H1 (cell line): ENCODE measurements around the gene MUC7. TPM values are rescaled to one million over a fixed set of nuclear protein-coding genes. Genes with fewer than 3 reads are reported as not detected.

ENCODE experiments used
- CTCF ChIA-PET: fragments of 300-600 bp; sonication (Branson Sonifier 250); formaldehyde crosslinking; loops from one replicate; lab custom pipeline; 2021; ENCODE audit not compliant: partially characterized antibody; lab: Charles Lee
- POLR2A ChIA-PET: fragments of 300-600 bp; sonication (Branson Sonifier 250); formaldehyde crosslinking; loops from one replicate; lab custom pipeline; 2021; ENCODE audit warnings: inconsistent platforms; ENCODE audit not compliant: partially characterized antibody; lab: Charles Lee
- DNase-seq, 2 experiments: peaks; one replicate each; pipeline versions ENCODE4 v3.0.0 to v3.0.0-alpha.2; 2010 to 2022; ENCODE audit warnings: low spot score in 2 of 2, low read depth in 1 of 2, mixed read lengths in 1 of 2
- FAIRE-seq: peaks from 2 replicates; lab custom pipeline; 2011; peaks lifted over from hg19 to GRCh38; lab: Jason Lieb, UNC
- H2AFZ ChIP-seq: 2 replicates; pipeline ENCODE4 v1.8.1; 2012; ENCODE audit warnings: low read length, inconsistent platforms
- H2AK5ac ChIP-seq: 2 replicates; pipeline ENCODE4 v1.6.1; 2013; ENCODE audit warnings: low read depth, low read length
- H2BK120ac ChIP-seq: replicated peaks from 2 replicates; pipeline ENCODE3; 2013; ENCODE audit warnings: low read depth, low read length, inconsistent platforms
- H2BK12ac ChIP-seq: 2 replicates; pipeline ENCODE4 v1.6.1; 2013; ENCODE audit warnings: low read depth, low read length
- H2BK15ac ChIP-seq: 2 replicates; pipeline ENCODE4 v1.6.1; 2013; ENCODE audit warnings: low read length
- H2BK20ac ChIP-seq: 2 replicates; pipeline ENCODE4 v1.6.1; 2013; ENCODE audit warnings: low read length
- H2BK5ac ChIP-seq: 2 replicates; pipeline ENCODE4 v1.6.1; 2013; ENCODE audit warnings: low read depth, low read length
- H3K14ac ChIP-seq: 2 replicates; pipeline ENCODE4 v1.6.1; 2013; ENCODE audit warnings: inconsistent platforms; ENCODE audit not compliant: insufficient read length
- H3K18ac ChIP-seq: 2 replicates; pipeline ENCODE4 v1.6.1; 2013; ENCODE audit warnings: low read length; ENCODE audit errors: extremely low read depth
- H3K23ac ChIP-seq: 2 replicates; pipeline ENCODE4 v1.6.1; 2013; ENCODE audit warnings: inconsistent platforms; ENCODE audit not compliant: insufficient read length
- H3K23me2 ChIP-seq: 2 replicates; pipeline ENCODE4 v1.6.1; 2013; ENCODE audit warnings: low read depth, low read length
- H3K27ac ChIP-seq: 2 replicates; pipeline ENCODE4 v1.6.1; 2011; ENCODE audit warnings: low read depth, low read length, inconsistent platforms
- H3K27me3 ChIP-seq, 4 experiments: replicated peaks in 1 of 4; 1 replicate in 1 of 4; 2 replicates in 3 of 4; pipeline versions ENCODE4 v1.6.1 to v1.8.1; 2011 to 2013; ENCODE audit warnings: low read length in 3 of 4, mild to moderate bottlenecking in 3 of 4, inconsistent platforms in 2 of 4, mixed read lengths in 2 of 4, moderate library complexity in 1 of 4; ENCODE audit not compliant: control insufficient read depth in 3 of 4, insufficient read depth in 3 of 4; ENCODE audit errors: extremely low read depth in 1 of 4
- H3K36me3 ChIP-seq, 4 experiments: 2 replicates each; pipeline versions ENCODE4 v1.6.1 to v1.8.1; 2011 to 2013; ENCODE audit warnings: mild to moderate bottlenecking in 4 of 4, low read length in 3 of 4, moderate library complexity in 2 of 4, control low read depth in 1 of 4, inconsistent platforms in 1 of 4; ENCODE audit not compliant: insufficient read depth in 4 of 4, control insufficient read depth in 2 of 4
- H3K4ac ChIP-seq: replicated peaks from 2 replicates; pipeline ENCODE3; 2013; ENCODE audit warnings: low read length, low read depth, mixed read lengths, inconsistent platforms; ENCODE audit not compliant: insufficient read length
- H3K4me1 ChIP-seq, 4 experiments: replicated peaks in 1 of 4; 1 replicate in 1 of 4; 2 replicates in 3 of 4; pipeline versions ENCODE4 v1.6.1 to v1.8.1; 2011 to 2013; ENCODE audit warnings: low read length in 3 of 4, inconsistent platforms in 2 of 4, mixed read lengths in 1 of 4; ENCODE audit not compliant: insufficient read depth in 4 of 4, control insufficient read depth in 3 of 4
- H3K4me2 ChIP-seq, 2 experiments: 2 replicates each; pipeline versions ENCODE4 v1.6.1 to v1.8.1; 2011 to 2013; ENCODE audit warnings: low read depth in 2 of 2, low read length in 2 of 2, control low read depth in 1 of 2, inconsistent platforms in 1 of 2, mild to moderate bottlenecking in 1 of 2; ENCODE audit not compliant: insufficient read depth in 1 of 2
- H3K4me3 ChIP-seq, 4 experiments: fragments of 200-600, 300-600 bp in 1 of 4; sonication (generic), shearing (Covaris generic), sonication (Bioruptor Twin) in 1 of 4; 2 replicates each; pipeline versions ENCODE4 v1.5.1 to v1.8.1; 2011 to 2016; ENCODE audit warnings: low read length in 4 of 4, low read depth in 3 of 4, control low read depth in 2 of 4, inconsistent platforms in 2 of 4, mild to moderate bottlenecking in 2 of 4, mixed read lengths in 1 of 4, moderate library complexity in 1 of 4; ENCODE audit not compliant: insufficient read depth in 2 of 4; ENCODE audit errors: extremely low read depth in 1 of 4
- H3K56ac ChIP-seq: replicated peaks from 2 replicates; pipeline ENCODE3; 2013; ENCODE audit warnings: low read depth, mild to moderate bottlenecking, mixed read lengths, low read length, inconsistent platforms; ENCODE audit not compliant: insufficient read length
- H3K79me1 ChIP-seq: 2 replicates; pipeline ENCODE4 v1.6.1; 2013; ENCODE audit warnings: low read depth, low read length, control low read depth
- H3K79me2 ChIP-seq, 2 experiments: 2 replicates each; pipeline versions ENCODE4 v1.6.1 to v1.8.1; 2012 to 2013; ENCODE audit warnings: low read length in 2 of 2, mild to moderate bottlenecking in 2 of 2, inconsistent platforms in 1 of 2; ENCODE audit not compliant: insufficient read depth in 2 of 2, control insufficient read depth in 1 of 2
- H3K9ac ChIP-seq, 4 experiments: replicated peaks in 1 of 4; 1 replicate in 1 of 4; 2 replicates in 3 of 4; pipeline versions ENCODE4 v1.6.1 to v1.8.1; 2011 to 2013; ENCODE audit warnings: low read depth in 3 of 4, low read length in 3 of 4, control low read depth in 2 of 4, mild to moderate bottlenecking in 2 of 4, moderate library complexity in 2 of 4, inconsistent platforms in 1 of 4; ENCODE audit errors: extremely low read depth in 1 of 4
- H3K9me3 ChIP-seq, 2 experiments: 2 replicates each; pipeline versions ENCODE4 v1.6.1 to v1.8.1; 2012 to 2013; ENCODE audit warnings: mild to moderate bottlenecking in 2 of 2, moderate library complexity in 2 of 2, control low read depth in 1 of 2, inconsistent platforms in 1 of 2, low read depth in 1 of 2, low read length in 1 of 2, mixed read lengths in 1 of 2; ENCODE audit not compliant: insufficient read depth in 2 of 2
- H4K20me1 ChIP-seq, 2 experiments: replicated peaks in 1 of 2; 2 replicates each; pipeline versions ENCODE3 to v1.8.1; 2011 to 2013; ENCODE audit warnings: inconsistent platforms in 2 of 2, low read length in 2 of 2, mild to moderate bottlenecking in 1 of 2; ENCODE audit not compliant: insufficient read depth in 2 of 2, control insufficient read depth in 1 of 2
- H4K5ac ChIP-seq: 2 replicates; pipeline ENCODE4 v1.6.1; 2013; ENCODE audit warnings: low read length, low read depth, mixed read lengths, inconsistent platforms; ENCODE audit not compliant: insufficient read length
- H4K8ac ChIP-seq: 2 replicates; pipeline ENCODE4 v1.8.0; 2013; ENCODE audit warnings: mild to moderate bottlenecking, moderate library complexity, low read length, inconsistent platforms; ENCODE audit not compliant: insufficient read depth; ENCODE audit errors: extremely low read depth
- H4K91ac ChIP-seq: replicated peaks from 2 replicates; pipeline ENCODE3; 2013; ENCODE audit warnings: low read length, mixed read lengths, inconsistent platforms; ENCODE audit not compliant: insufficient read length
- CTCF ChIP-seq, 3 experiments: IDR thresholded peaks; 1 replicate in 2 of 3; 2 replicates in 1 of 3; pipeline versions ENCODE4 v1.5.1 to v1.6.1; 2011; ENCODE audit warnings: low read length in 3 of 3, mild to moderate bottlenecking in 3 of 3, inconsistent platforms in 2 of 3, low read depth in 1 of 3, moderate library complexity in 1 of 3; ENCODE audit not compliant: insufficient read depth in 1 of 3; ENCODE audit errors: control extremely low read depth in 1 of 3
- MAX ChIP-seq: IDR thresholded peaks from 2 replicates; pipeline ENCODE4 v1.6.1; 2012; ENCODE audit warnings: inconsistent platforms
- RAD21 ChIP-seq, 2 experiments: IDR thresholded peaks in 1 of 2; conservative IDR thresholded peaks in 1 of 2; 2 replicates each; pipeline ENCODE4 v1.6.1; 2011; ENCODE audit warnings: low read depth in 2 of 2, low read length in 2 of 2, improper control_type of control experiment in 1 of 2, inconsistent platforms in 1 of 2, mild to moderate bottlenecking in 1 of 2, moderate library complexity in 1 of 2
- WGBS, 2 experiments: shearing (Covaris generic) in 1 of 2; methylation state at CpG; one replicate each; pipeline versions ENCODE4 v1.1.6 to v1.1.7; 2013 to 2015; ENCODE audit warnings: low lambda C conversion rate in 2 of 2, mixed read lengths in 2 of 2, inconsistent platforms in 1 of 2, low coverage in 1 of 2, missing lambda C conversion rate in 1 of 2; ENCODE audit not compliant: insufficient replicate concordance in 2 of 2, insufficient coverage in 1 of 2, insufficient read length in 1 of 2; ENCODE audit errors: extremely low coverage in 1 of 2, missing lambda C conversion rate in 1 of 2; 5-methylcytosine and 5-hydroxymethylcytosine counted together
- polyA plus RNA-seq, 7 experiments: library from polyadenylated mRNA; depleted of rRNA in 3 of 7; stranded (reverse) in 5 of 7; unstranded in 2 of 7; fragments of >200 nt in 5 of 7; fragments of 200-250 nt in 2 of 7; gene quantifications; 1 replicate in 5 of 7; 2 replicates in 1 of 7; 4 replicates in 1 of 7; pipeline versions ENCODE4 v1.2.1 to v1.2.3, GENCODE V29; 2011 to 2013; ENCODE audit warnings: missing spikeins in 2 of 7, mixed read lengths in 2 of 7
- total RNA-seq: library from RNA; stranded (reverse); fragmentation: NEBNext Ultra II Directional; extraction: Animal tissue kit (Norgen Biotek cat#: 25700); gene quantifications from 2 replicates; pipeline ENCODE4 v1.2.1, GENCODE V29; 2021

Gene MUC7
- total and polyA plus RNA-seq, 2 of the 8 experiments (the other 6 are each of a cell fraction or from before 2014, with no cell fraction given): not detected

GRCh38 chr4:70531981-70532380, 60.0 kb downstream of the MUC7 start:
- no peak overlapping the region for H3K56ac ChIP-seq
- no peaks in the 10 kb centered on the region for H3K79me2 ChIP-seq
- ChIA-PET POLR2A (interaction anchor here (0.8 kb wide), 1 partner anchor 281 kb away, joined by 3 read pairs; no protein-coding TSS in a partner anchor), CTCF (interaction anchor here (0.6 to 2.0 kb wide), 14 partner anchors 9 to 313 kb away, joined by 3 to 12 read pairs (median 4); no protein-coding TSS in a partner anchor)
- no peaks in the 10 kb centered on the region for H4K20me1 ChIP-seq
- H3K9me3 ChIP-seq: no peaks in the 10 kb centered on the region
- H3K4me3 ChIP-seq: no peak overlapping the region
- no peak overlapping the region for H4K91ac ChIP-seq
- H2BK12ac ChIP-seq: no peak overlapping the region
- H4K5ac ChIP-seq: no peak overlapping the region
- H2BK20ac ChIP-seq: no peak overlapping the region
- no peaks in the 10 kb centered on the region for H3K4me1 ChIP-seq
- H3K23me2 ChIP-seq: no peaks in the 10 kb centered on the region
- H2BK15ac ChIP-seq: no peak overlapping the region
- no peaks in the 10 kb centered on the region for H3K79me1 ChIP-seq
- H4K8ac ChIP-seq: no peak overlapping the region
- FAIRE-seq (peak; percentile 50), DNase-seq (no peak)
- no peak overlapping the region for H3K27ac ChIP-seq
- no peak overlapping the region for H3K14ac ChIP-seq
- H2BK5ac ChIP-seq: no peak overlapping the region
- WGBS, 2 experiments: 42% methylated on average over 2 of the region's 2 CpGs; no CpG with 5 or more reads in 1 of the 2 experiments
- H2BK120ac ChIP-seq: no peak overlapping the region
- no peak overlapping the region for H3K4ac ChIP-seq
- no peak overlapping the region for H3K23ac ChIP-seq
- H3K4me2 ChIP-seq: no peak overlapping the region
- no peak overlapping the region for H2AFZ ChIP-seq
- H3K27me3 ChIP-seq: no peaks in the 10 kb centered on the region
- H3K36me3 ChIP-seq: no peaks in the 10 kb centered on the region
- no peak overlapping the region for H3K9ac ChIP-seq
- TF ChIP-seq MAX (no peak), CTCF (IDR thresholded peaks at IDR 0.05; ENCODE audit: control extremely low read depth in 1 of 3, insufficient read depth in 1 of 3, low read depth in 1 of 3, low read length in 3 of 3) (peak in 2 of 3 experiments; percentile 30 to 48; a peak in 3 of 4 replicates), RAD21 (IDR thresholded peaks at IDR 0.05 in 1 of 2, conservative IDR thresholded peaks at IDR 0.05 in 1 of 2; ENCODE audit: low read depth in 2 of 2, low read length in 2 of 2) (peak in 1 of 2 experiments; percentile 22; a peak in 1 of 4 replicates)
- H2AK5ac ChIP-seq: no peak overlapping the region
- no peak overlapping the region for H3K18ac ChIP-seq
